ENCODE measurements around the gene F8A1. TPM values are rescaled to one million over a fixed set of nuclear protein-coding genes. Genes with fewer than 3 reads are reported as not detected.
"Not testable (repeated sequence)": the region's sequence is repeated elsewhere in the genome, so short reads cannot be mapped to it uniquely, and the experiment has no call there.

F8A1 gene
- 20.6 and 25.8 TPM in 2 replicates for total RNA-seq (2014; rRNA removed; shearing (Covaris generic))
- polyA plus RNA-seq (2014; cell fraction: nucleus; rRNA removed) = 7.2 and 18.6 TPM in 2 replicates

GRCh38 chrX:154886069-154886788 is at the start of gene F8A1:
TSS of gene F8A1 (plus strand) at chrX:154886355. CDS start at chrX:154886375, 20 bp downstream.
- DNase-seq (ENCODE audit: extremely low read depth, low read depth) = not testable (repeated sequence)

- DNase-seq (ENCODE audit: extremely low read depth, low read depth) = peak; percentile 46
These were observed 45.3 kb upstream of the F8A1 start for GRCh38 chrX:154840856-154841255.

GRCh38 chrX:154850957-154851611 is 35.1 kb upstream of the F8A1 start:
- no peak for DNase-seq (ENCODE audit: extremely low read depth, low read depth)

DNA sequence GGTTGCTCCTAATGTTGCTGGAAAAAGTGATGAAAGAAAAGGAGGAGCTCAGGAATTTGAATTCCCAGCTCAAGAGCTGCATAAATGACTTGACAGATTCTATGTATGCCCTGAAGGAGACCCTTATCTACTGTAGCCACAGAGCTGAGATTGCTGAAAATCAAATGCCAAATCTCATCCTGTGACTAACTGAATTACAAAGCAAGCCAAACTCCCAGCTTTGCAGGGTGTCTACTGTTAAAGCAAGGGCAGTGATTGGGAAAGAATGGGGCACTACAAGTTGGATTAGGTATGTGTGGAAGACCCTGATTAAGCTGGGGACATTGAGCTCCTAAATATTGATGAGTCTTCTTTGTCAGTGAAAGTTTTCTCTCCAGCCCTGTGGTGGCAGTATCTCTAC is 30.9 kb upstream of the F8A1 start:
- no peak for DNase-seq (ENCODE audit: extremely low read depth, low read depth)

DNA sequence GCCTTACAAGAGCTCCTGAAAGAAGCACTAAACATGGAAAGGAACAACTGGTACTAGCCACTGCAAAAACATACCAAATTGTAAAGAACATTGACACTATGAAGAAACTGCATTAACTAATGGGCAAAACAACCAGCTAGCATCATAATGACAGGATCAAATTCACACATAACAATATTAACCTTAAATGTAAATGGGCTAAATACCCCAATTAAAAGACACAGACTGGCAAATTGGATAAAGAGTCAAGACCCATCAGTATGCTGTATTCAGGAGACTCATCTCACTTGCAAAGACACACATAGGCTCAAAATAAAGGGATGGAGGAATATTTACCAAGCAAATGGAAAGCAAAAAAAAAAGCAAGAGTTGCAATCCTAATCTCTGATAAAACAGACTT is 17.6 kb upstream of the F8A1 start:
- not testable (repeated sequence) for DNase-seq (ENCODE audit: extremely low read depth, low read depth)

DNA sequence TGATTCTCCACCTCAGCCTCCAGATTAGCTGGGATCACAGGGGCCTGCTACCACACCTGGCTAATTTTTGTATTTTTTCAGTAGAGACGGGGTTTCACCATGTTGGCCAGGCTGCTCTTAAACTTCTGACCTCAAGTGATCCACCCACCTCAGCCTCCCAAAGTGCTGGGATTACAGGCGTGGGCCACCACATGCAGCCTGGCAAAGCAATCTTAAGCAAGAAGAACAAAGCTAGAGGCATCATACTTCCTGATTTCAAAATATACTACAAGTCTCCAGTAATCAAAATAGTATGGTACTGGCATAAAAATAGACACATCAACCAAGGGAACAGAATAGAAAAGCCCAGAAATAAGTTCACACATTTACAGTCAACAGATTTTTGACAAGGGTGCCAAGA is 12.8 kb upstream of the F8A1 start:
- no peak for DNase-seq (ENCODE audit: extremely low read depth, low read depth)

DNA sequence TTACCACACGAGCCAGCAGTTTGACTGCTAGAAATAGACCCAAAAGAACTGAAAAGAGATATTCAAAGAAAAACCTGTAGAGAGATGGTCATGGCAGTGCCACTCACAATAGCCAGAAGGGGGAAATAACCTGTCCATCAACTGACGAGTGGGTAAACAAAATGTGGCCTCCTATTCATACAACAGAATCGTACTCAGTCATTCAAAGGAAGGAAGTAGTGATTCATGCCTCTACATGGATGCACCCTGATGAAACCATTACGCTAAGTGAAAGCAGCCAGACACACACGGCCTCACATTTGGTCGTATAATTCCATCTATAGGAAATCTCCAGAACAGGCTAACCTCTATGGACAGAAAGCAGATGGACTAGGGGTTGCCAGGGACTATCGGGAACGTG is 2.1 kb upstream of the F8A1 start:
- DNase-seq (ENCODE audit: extremely low read depth, low read depth) = not testable (repeated sequence)

DNA sequence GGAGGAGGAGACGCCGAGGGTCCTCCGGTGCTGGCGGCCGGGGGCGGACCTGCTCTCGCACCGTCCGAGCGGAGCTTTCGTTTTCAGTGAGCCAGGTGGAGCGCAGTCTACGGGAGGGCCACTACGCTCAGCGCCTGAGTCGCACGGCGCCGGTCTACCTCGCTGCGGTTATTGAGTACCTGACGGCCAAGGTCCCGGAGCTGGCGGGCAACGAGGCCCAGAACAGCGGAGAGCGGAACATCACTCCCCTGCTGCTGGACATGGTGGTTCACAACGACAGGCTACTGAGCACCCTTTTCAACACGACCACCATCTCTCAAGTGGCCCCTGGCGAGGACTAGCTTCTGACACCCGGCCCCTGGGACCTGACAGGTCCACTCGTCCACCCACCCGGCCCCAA is 1.1 kb upstream of the F8A1 start:
- not testable (repeated sequence) for DNase-seq (ENCODE audit: extremely low read depth, low read depth)

DNA sequence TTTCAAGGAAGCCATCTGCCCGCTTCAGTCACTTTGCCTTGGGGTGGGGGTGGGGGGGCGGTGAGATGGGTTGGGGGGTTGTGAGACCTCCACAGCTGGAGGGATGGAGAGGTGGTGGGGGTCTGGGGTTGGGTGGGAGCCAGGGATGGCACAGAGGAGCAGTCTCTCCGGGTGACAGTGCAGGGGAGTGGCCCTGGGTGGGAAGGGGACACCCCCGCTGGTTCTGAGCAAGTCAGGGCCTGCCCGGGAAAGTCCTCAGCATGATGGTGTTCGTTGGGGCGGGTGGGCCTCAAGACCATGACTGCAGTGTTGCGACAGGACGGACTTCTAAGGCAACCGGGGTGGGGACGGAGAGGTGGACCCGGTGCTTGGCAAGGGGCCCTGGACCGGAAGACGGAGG is 606 bp upstream of the F8A1 start:
- not testable (repeated sequence) for DNase-seq (ENCODE audit: extremely low read depth, low read depth)

GRCh38 chrX:154886789-154887221 is 650 bp downstream of the F8A1 start:
- not testable (repeated sequence) for DNase-seq (ENCODE audit: extremely low read depth, low read depth)

GRCh38 chrX:154890990-154891639 is 5.0 kb downstream of the F8A1 start:
- DNase-seq (ENCODE audit: extremely low read depth, low read depth) = no peak

GRCh38 chrX:154892296-154892695 is 6.1 kb downstream of the F8A1 start:
- no peak for DNase-seq (ENCODE audit: extremely low read depth, low read depth)

GRCh38 chrX:154900323-154900722 is 14.2 kb downstream of the F8A1 start:
- no peak for DNase-seq (ENCODE audit: extremely low read depth, low read depth)

DNA sequence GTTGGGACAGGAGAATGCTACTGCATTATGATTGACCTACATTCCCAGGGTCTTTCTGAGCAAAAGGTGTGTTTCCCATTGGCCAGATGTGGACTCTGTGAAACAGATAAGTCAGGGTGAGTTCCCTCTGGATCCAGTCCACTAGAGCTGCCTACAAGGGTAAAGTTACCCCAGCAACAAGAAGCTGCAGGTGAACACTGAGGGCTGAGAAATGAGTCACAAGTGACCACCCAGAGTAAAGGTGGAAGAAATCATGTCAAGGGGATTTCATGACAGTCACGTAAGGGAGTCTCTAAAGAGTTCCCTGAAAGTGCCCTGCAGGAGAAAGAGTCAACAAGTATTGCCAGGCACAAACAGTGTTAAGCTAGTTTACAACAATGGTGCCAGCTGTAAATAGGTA is 16.3 kb downstream of the F8A1 start:
- DNase-seq (ENCODE audit: extremely low read depth, low read depth) = no peak

- no peak for DNase-seq (ENCODE audit: extremely low read depth, low read depth)
These were observed 22.7 kb downstream of the F8A1 start for GRCh38 chrX:154908821-154909220.

GRCh38 chrX:154910048-154910447 is 23.9 kb downstream of the F8A1 start:
- not testable (repeated sequence) for DNase-seq (ENCODE audit: extremely low read depth, low read depth)

- DNase-seq (ENCODE audit: extremely low read depth, low read depth) = not testable (repeated sequence)
These were observed 24.4 kb downstream of the F8A1 start for GRCh38 chrX:154910528-154910927.

DNA sequence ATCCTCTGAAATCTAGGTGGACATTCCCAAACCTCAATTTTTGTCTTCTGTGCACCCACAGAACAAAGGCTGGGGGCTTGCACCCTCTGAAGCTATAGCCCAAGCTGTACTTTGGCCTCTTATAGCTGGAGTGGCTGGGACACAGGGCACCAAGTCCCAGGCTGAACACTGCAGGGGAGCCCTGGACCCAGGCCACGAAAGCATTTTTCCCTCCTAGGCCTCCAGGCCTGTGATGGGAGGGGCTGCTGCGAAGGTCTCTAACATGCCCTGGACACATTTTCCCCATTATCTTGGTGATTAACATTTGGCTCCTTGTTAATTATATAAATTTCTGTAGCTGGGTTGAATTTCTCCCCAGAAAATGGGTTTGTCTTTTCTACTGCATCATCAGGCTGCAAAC is 27.9 kb downstream of the F8A1 start:
- DNase-seq (ENCODE audit: extremely low read depth, low read depth) = no peak

DNA sequence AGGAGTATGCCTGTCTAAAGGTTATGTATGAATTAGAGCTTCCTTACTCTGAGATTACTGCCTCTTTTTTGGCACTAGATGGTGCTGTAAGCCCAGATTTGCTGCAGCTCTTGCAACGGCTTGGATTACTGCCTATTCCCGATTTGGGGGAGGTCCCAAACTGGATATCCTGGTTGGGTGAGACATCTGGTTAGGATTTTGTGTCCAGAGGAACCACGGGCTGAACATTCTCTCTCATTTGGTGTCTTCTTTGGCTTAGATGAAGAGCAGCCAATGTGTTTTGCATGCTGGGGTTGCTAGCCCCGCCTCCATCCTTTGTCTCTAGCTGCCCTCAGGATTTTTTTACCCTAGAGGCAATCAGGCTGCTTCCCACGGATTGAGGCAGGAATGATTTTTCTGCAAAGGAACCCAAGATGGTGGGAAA is 31.9 kb downstream of the F8A1 start:
- DNase-seq (ENCODE audit: extremely low read depth, low read depth) = peak; percentile 58

DNA sequence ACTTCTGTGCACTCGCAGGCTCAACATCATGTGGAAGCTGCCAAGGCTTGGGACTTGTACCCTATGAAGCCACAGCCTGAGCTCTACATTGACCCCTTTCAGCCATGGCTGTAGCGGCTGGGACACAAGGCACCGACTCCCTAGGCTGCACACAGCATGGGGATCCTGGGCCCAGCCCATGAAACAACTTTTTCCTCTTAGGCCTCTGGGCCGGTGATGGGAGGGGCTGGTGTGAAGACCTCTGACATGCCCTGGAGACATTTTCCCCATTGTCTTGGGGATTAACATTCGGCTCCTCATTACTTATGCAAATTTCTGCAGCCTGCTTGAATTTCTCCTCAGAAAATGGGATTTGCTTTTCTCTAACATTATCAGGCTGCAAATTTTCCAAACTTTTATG is 38.6 kb downstream of the F8A1 start:
- DNase-seq (ENCODE audit: extremely low read depth, low read depth) = not testable (repeated sequence)

Data from NCI-H460 (cell line).